Left kidney (tissue), 2 donors: ENCODE data around the gene RASGEF1C. TPM values are rescaled to one million over a fixed set of nuclear protein-coding genes. Genes with fewer than 3 reads are reported as not detected.

Experiments
- DNase-seq: peaks from one replicate; pipeline ENCODE4 v3.0.0-alpha.2; 2013
- polyA plus RNA-seq: library from polyadenylated mRNA; unstranded; fragments of 120-200 nt; gene quantifications from one replicate; pipeline ENCODE4 v1.2.1, GENCODE V29; 2013; ENCODE audit not compliant: insufficient read length

Gene RASGEF1C
- polyA plus RNA-seq, 1 donor, result 0.27 TPM

DNA sequence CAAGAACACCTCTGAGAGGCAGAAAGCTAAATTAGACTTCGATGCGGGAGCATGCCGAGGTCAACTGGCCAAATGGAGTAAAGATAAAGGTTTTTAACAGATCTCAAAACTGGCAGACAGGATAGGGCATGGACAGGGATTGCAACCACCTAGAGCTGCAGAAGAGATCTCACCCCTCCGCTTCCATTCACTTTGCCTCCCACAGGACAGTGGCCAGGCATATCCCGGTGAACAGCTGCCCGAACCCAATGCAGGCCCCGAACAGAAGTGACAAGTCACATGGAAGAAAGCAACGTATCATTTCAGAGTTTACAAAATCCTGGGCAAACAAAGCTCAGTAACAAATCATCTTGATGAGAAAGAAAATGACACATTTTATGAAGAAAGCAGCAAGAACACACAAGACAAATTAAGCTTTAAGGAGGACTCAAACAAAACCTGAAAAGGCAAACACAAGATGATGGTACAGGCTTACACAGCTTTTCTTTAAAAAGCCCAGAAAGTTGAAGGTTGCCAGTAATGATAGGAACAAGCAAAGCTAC, 155.9 kb downstream of the RASGEF1C start:
- DNase-seq, result no peak

DNA sequence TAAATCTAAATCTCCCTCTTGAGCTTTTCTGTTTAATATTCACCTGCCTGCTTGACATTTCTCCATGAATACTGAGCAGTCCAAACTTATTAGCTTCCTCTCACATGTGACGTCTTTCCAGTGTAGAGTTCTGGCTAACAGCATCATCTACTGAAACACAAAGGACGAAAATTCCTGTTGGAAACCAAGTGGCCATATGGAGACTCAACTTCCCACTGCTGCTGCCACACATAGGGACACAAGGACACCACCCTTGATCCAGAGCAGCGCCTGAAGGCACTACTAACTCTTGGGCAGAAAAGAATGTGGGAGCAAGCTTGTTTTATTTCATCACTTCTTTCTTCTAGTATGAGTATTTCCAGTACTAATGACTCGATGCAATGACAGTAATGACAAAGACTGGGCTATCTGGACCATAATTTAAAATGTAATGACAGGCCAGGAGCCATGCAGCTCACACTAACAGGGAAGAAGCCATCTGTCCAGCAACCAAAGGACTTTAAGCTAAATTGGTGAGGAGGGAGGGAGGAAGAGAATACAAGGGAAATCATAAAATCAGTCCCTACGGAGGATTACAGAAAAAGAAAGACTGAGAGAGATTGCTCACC, 156.7 kb downstream of the RASGEF1C start:
- no peak for DNase-seq

Other genes with a start within 250 kb of the RASGEF1C start
- gene RNF130, start 137.5 kb downstream of the RASGEF1C start, polyA plus RNA-seq, result 69.9 TPM
- 44.1 TPM for gene MAPK9, start 82.9 kb upstream of the RASGEF1C start, polyA plus RNA-seq
- 5.1 TPM for gene GFPT2, start 144.1 kb upstream of the RASGEF1C start, polyA plus RNA-seq